A549 (cell line): ENCODE measurements around the gene TXN.

Experiments
- CBX8 ChIP-seq: fragments of 200-600 bp; sonication (generic); IDR thresholded peaks from 2 replicates; pipeline ENCODE4 v1.6.1; 2016
- CEBPB ChIP-seq, 2 experiments: fragments of >200 bp in 1 of 2; sonication (Bioruptor Twin) in 1 of 2; formaldehyde crosslinking in 1 of 2; IDR thresholded peaks; 2 replicates each; pipeline ENCODE4 v1.6.1; 2012 to 2016
- CHD2 ChIP-seq: fragments of 150-350 bp; IDR thresholded peaks from 2 replicates; pipeline ENCODE4 v1.6.1; 2014; ENCODE audit warnings: low read length; ENCODE audit not compliant: partially characterized antibody
- CTCF ChIP-seq: fragments of >200 bp; sonication (Bioruptor Twin); formaldehyde crosslinking; IDR thresholded peaks from 3 replicates; pipeline ENCODE4 v1.5.1; 2016
- HOXA7 ChIP-seq: fragments of 250-450 bp; sonication (Bioruptor Pico); IDR thresholded peaks from 2 replicates; pipeline ENCODE4 v1.5.0; 2020; ENCODE audit warnings: mild to moderate bottlenecking, moderate library complexity
- JUNB ChIP-seq: fragments of >200 bp; sonication (Bioruptor Twin); formaldehyde crosslinking; IDR thresholded peaks from 2 replicates; pipeline ENCODE4 v1.6.1; 2016
- MAZ ChIP-seq: fragments of 150-350 bp; IDR thresholded peaks from 2 replicates; pipeline ENCODE4 v1.6.1; 2014; ENCODE audit warnings: antibody characterized with exemption, low read depth, low read length, borderline replicate concordance
- POLR2A ChIP-seq: IDR thresholded peaks from 2 replicates; pipeline ENCODE4 v1.6.1; 2012; ENCODE audit warnings: mild to moderate bottlenecking, low read length
- RCOR1 ChIP-seq: fragments of 150-350 bp; IDR thresholded peaks from 2 replicates; pipeline ENCODE4 v1.6.1; 2014; ENCODE audit warnings: antibody characterized with exemption, low read length, low read depth
- TF ChIP-seq, protein P1 (sequence below): fragments of 450-650 bp; IDR thresholded peaks from 2 replicates; pipeline ENCODE4 v1.6.1; 2014; ENCODE audit warnings: antibody characterized with exemption

DNA sequence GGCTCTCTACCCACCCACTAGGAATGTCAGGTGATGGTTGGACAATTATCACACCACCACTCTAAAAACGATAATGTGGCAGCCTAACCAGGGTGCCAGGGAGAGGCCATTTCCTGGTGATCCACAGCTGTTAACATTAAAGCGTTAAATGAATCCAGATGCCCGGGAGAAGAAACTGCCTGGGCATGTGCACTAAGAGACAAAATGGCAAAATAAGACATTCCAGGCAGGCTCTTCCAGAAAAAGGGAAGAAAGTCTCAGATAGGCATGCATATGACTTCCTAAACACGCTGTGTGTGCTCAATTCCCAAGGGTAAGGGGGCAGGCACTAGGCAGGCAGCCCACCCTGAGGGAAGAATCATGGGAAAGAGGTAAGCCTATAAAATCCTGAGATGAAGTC, 4.6 kb upstream of the TXN start:
- TF ChIP-seq RCOR1 (no peak), MAZ (no peak), JUNB (no peak), CHD2 (no peak), CTCF (no peak), CBX8 (no peak), HOXA7 (CRISPR knock-in tag) (no peak), CEBPB (IDR thresholded peaks at IDR 0.05) (no peak), POLR2A (no peak)
- TF ChIP-seq, protein P1, sequence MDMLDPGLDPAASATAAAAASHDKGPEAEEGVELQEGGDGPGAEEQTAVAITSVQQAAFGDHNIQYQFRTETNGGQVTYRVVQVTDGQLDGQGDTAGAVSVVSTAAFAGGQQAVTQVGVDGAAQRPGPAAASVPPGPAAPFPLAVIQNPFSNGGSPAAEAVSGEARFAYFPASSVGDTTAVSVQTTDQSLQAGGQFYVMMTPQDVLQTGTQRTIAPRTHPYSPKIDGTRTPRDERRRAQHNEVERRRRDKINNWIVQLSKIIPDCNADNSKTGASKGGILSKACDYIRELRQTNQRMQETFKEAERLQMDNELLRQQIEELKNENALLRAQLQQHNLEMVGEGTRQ = no peak
